Mesodermal cell (in vitro differentiated cells): ENCODE data around the gene CCDC110.
A peak's percentile ranks its signal among the peaks of the same experiment; 100 is the strongest.

ENCODE experiments used
- H3K27ac ChIP-seq: 2 replicates; pipeline ENCODE4 v1.7.0; 2013; ENCODE audit warnings: mild to moderate bottlenecking, low read depth, low read length, moderate library complexity; ENCODE audit not compliant: severe bottlenecking
- H3K36me3 ChIP-seq: 2 replicates; pipeline ENCODE4 v1.7.1; 2013; ENCODE audit warnings: mild to moderate bottlenecking, low read length, moderate library complexity; ENCODE audit not compliant: control insufficient read depth, insufficient read depth
- H3K4me1 ChIP-seq: one replicate; pipeline ENCODE4 v1.7.1; 2013; ENCODE audit warnings: mild to moderate bottlenecking, low read length; ENCODE audit not compliant: insufficient read depth, control insufficient read depth, poor library complexity, severe bottlenecking
- H3K4me3 ChIP-seq: 2 replicates; pipeline ENCODE4 v1.7.0; 2013; ENCODE audit warnings: low read length, control low read depth, mild to moderate bottlenecking; ENCODE audit not compliant: insufficient read depth, poor library complexity, severe bottlenecking; ENCODE audit errors: extremely low read depth
- H3K9me3 ChIP-seq: 2 replicates; pipeline ENCODE4 v1.7.1; 2013; ENCODE audit warnings: mild to moderate bottlenecking, low read length, moderate library complexity; ENCODE audit not compliant: control insufficient read depth
- WGBS, 2 experiments: methylation state at CpG; one replicate each; pipeline ENCODE4 v1.1.5; 2013; ENCODE audit warnings: missing lambda C conversion rate in 2 of 2; ENCODE audit not compliant: insufficient coverage in 2 of 2; 5-methylcytosine and 5-hydroxymethylcytosine counted together

Gene CCDC110

DNA sequence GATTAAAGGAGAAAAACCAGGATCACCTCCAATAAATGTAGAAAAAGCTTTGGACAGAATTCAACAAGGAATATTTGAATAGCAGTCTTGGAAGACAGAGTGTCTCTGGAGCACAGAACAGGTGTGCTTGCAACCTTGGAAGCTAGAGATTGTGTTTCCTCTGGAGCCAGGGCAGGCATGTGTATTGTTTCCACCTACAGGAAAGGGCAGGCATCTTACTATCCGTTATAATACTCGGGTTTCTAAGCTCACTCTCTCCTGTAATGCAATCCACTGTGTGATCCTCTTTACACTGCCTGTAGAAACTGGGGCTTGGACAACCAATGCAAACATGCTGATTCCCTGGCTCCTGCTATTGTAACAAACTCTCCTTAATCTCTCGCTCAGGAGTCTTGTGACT, 14.4 kb downstream of the CCDC110 start:
- Histone ChIP-seq H3K4me3 (no peak overlapping the region), H3K9me3 (no peaks in the 10 kb centered on the region), H3K4me1 (no peaks in the 10 kb centered on the region), H3K36me3 (no peaks in the 10 kb centered on the region), H3K27ac (no peak overlapping the region)
- WGBS, 2 experiments: 10 to 15% methylated on average over 2 of the region's 3 CpGs

DNA sequence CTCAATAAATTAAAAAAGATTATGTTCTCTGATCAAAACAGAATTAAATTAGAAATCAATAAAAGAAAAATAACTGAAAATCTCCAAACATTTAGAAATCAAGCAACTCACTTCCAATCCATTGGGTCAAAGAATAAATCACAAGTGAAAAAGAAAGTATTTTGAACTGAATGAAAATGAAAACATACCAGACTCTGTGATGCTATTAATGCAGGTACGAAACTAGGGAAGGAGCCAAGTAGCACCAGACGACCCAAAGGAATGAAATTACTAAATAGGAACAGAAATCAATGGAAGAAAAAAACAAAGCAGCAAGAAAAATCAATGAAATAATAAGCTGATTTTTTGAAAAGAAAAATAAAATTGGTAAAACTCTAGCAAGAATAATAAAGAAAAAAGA, 15.4 kb downstream of the CCDC110 start:
- Histone ChIP-seq H3K4me3 (no peak overlapping the region), H3K27ac (no peak overlapping the region), H3K4me1 (no peaks in the 10 kb centered on the region), H3K36me3 (no peaks in the 10 kb centered on the region), H3K9me3 (no peaks in the 10 kb centered on the region)
- 40% methylated on average over 2 of the region's 2 CpGs; no CpG with 5 or more reads in 1 of the 2 experiments for WGBS, 2 experiments

DNA sequence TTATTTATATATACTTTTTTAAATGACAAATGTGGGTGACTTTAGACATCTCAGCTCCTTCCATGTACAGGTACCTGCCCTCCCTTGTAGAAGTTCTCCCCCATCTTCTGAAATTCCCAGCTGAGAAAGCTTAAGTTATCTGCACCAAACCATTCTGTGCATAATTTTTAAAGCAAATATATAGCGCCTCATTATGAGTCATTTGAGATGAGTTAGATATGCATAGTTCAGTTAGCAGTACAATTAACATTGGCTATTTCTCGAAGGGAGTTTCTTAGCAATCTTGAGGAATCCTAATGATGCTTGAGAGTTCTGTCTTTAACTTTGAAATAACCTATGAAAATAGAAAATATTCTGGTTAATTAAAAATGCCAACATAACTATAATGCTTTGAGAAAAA, 26.3 kb downstream of the CCDC110 start:
- H3K27ac ChIP-seq: no peak overlapping the region
- 80% methylated on average over 1 of the region's 2 CpGs; no CpG with 5 or more reads in 1 of the 2 experiments for WGBS, 2 experiments
- no peaks in the 10 kb centered on the region for H3K9me3 ChIP-seq
- no peak overlapping the region for H3K4me3 ChIP-seq
- H3K36me3 ChIP-seq: no peaks in the 10 kb centered on the region
- no peaks in the 10 kb centered on the region for H3K4me1 ChIP-seq

DNA sequence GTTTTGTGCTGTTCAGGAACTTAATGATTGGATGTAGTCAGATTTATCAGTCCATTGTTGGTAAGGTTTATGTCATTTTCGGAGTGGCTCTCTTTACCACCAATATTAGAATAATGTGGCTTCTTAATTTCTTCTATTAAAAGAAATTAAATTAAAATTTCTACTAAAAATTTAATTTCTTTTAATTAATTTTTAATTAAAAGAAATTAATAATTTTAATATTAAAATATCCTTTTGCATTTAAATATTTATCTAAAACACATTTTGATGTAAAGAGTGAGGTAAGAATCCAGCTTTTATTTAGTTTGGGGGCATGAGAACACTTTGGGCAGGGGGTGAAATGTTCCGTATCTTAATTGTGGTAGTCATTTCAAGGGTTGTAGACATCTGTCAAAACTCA, 30.1 kb downstream of the CCDC110 start:
- no peaks in the 10 kb centered on the region for H3K9me3 ChIP-seq
- no CpG with 5 or more reads among the region's 2 CpGs for WGBS, 2 experiments

DNA sequence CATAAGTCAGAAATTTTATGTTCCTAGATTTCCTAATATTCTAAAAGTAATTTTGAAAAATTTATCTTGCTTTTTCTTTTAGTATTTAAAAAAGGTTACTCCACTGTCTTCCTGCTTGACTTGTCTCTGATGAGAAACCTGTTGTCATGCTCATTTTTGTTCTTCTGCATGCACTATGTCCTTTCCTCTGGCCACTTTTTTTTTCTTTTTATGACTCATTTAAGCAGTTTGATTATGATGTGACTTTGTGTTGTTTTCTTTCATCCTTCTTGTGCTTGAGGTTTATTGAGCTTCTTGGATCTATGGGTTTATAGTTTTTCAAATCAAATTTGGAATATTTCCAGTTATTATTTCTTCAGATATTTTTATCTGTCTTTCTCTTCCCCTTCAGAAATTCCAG, 33.7 kb downstream of the CCDC110 start:
- Histone ChIP-seq H3K4me1 (no peaks in the 10 kb centered on the region), H3K27ac (no peak overlapping the region), H3K36me3 (no peaks in the 10 kb centered on the region), H3K9me3 (no peaks in the 10 kb centered on the region), H3K4me3 (no peak overlapping the region)

More for the DNA sequence above, 30.1 kb downstream of the CCDC110 start:
- Histone ChIP-seq H3K4me1 (no peaks in the 10 kb centered on the region), H3K4me3 (no peak overlapping the region), H3K36me3 (no peaks in the 10 kb centered on the region), H3K27ac (no peak overlapping the region)

DNA sequence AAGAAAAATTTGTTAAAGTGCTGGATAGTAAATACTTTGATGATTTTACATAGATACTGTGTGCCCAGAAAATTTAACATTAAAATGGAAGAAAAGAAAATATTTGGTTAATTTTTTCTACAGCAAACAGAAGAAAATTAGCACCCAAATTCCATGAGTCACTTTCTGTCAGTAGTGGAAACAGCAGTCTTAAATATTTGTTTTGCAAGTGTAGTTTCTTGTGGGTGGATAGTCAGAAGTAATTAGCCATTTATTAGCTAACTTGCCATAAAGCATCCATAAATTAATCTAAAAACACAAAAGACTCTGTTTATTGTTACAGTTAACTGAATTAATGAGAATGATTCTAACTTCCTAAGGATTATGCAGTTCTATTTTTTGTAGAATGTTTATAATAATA, 36.1 kb downstream of the CCDC110 start:
- no peaks in the 10 kb centered on the region for H3K4me1 ChIP-seq
- no peak overlapping the region for H3K27ac ChIP-seq
- H3K9me3 ChIP-seq: no peaks in the 10 kb centered on the region
- no peak overlapping the region for H3K4me3 ChIP-seq
- no peaks in the 10 kb centered on the region for H3K36me3 ChIP-seq

DNA sequence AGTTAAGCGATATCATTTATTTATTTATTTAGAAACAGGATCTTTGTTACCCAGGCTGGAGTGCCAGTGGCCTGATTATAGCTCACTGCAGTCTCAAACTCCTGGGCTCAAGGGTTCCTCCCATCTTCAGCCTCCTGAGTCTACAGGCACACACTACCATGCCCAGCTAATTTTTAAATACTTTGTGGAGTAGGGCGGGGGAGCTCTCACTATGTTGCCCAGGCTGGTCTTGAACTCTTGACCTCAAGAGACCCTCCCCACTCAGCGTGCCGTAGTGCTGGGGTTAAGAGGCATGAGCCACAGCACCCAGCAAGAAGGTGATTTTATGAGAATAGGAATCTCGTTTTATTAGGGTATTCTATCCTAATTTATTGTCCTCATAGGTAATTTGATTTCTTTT, 41.9 kb downstream of the CCDC110 start:
- H3K4me3 ChIP-seq: no peak overlapping the region
- no peaks in the 10 kb centered on the region for H3K36me3 ChIP-seq
- H3K27ac ChIP-seq: no peak overlapping the region
- H3K4me1 ChIP-seq: peaks cover 2% of the 10 kb centered on the region
- H3K9me3 ChIP-seq: no peaks in the 10 kb centered on the region
- WGBS, 2 experiments: 80% methylated on average over 1 of the region's 5 CpGs; no CpG with 5 or more reads in 1 of the 2 experiments

DNA sequence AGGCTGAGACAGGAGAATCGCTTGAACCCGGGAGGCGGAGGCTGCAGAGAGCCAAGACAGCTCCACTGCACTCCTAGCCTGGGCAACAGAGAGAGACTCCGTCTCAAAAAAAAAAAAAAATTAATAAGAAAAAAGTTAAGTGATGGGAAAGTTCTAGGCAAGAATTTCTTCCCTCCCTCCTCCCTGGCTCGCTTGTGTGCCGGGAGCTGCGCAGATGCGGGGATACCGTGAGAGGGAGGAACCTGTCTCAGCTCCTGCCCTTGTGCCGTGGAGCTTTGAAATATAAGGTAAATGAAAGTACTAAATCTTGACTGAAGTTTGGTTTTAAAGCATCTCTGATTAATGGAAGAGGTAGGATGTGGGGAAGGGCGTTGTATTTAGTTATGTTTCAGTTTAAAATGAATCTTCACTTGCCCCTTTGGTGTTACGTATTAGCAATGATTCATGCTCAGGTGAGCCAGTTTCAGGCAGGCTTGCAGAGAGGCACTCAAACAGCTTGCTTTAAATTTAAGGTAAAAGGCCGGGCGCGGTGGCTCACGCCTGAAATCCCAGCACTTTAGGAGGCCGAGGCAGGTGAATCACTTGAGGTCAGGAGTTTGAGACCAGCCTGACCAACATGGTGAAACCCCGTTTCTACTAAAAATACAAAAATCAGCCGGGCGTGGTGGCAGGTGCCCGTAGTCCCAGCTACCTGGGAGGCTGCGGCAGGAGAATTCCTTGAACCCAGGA, 44.4 kb downstream of the CCDC110 start:
- no peak overlapping the region for H3K4me3 ChIP-seq
- H3K36me3 ChIP-seq: peaks cover under 1% of the 10 kb centered on the region
- H3K27ac ChIP-seq: no peak overlapping the region
- H3K9me3 ChIP-seq: no peaks in the 10 kb centered on the region
- peaks cover 2% of the 10 kb centered on the region for H3K4me1 ChIP-seq
- 92 to 93% methylated on average over 11 to 15 of the region's 22 CpGs for WGBS, 2 experiments

DNA sequence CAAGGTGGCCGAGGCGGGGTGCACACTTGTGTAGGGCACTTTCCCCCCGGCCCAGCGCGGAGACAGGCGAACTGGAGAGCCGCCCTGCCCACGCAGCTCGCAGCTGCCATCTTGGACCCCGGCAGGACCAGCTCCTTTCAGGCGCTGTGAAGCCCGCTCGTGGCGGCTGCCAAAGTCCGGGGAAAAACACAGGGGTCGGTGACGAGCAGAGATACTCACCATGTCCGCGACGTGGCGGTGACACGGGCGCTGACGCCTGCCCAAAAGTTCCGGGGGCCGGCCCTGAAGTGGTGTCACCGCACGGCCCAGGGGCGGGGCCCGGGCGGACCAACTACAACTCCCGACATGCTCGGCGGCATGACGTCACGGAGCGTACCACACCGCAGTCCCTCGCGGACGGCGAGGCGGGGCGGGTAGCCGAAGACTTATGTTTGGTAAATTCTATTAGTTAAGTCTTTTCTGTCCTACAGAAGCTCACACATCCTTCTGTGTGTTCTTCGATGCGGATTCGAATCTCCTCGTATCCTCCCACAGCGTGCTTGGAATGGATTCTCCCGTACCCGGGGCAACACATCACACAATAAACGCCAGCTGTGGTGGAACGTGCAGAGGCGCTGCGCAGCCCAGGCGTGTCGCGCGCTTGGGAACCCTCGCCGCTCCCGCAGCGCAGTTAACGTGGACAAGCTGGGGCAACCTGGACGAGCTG, 45.7 kb downstream of the CCDC110 start, which contains the start of gene UFSP2:
Gene UFSP2, minus strand, starts transcription at position 318 of the 706 bp plus-strand sequence. Its CDS starts 96 bp downstream, at position 222.
- Histone ChIP-seq H3K4me3 (peak within 1 kb of the TSS; percentile 78), H3K4me1 (peaks cover 2% of the 10 kb centered on the region), H3K36me3 (peaks cover 11% of the 10 kb centered on the region), H3K27ac (peak within 1 kb of the TSS; percentile 100), H3K9me3 (no peaks in the 10 kb centered on the region)
- WGBS, 2 experiments: 0% methylated on average over 46 to 47 of the region's 66 CpGs

DNA sequence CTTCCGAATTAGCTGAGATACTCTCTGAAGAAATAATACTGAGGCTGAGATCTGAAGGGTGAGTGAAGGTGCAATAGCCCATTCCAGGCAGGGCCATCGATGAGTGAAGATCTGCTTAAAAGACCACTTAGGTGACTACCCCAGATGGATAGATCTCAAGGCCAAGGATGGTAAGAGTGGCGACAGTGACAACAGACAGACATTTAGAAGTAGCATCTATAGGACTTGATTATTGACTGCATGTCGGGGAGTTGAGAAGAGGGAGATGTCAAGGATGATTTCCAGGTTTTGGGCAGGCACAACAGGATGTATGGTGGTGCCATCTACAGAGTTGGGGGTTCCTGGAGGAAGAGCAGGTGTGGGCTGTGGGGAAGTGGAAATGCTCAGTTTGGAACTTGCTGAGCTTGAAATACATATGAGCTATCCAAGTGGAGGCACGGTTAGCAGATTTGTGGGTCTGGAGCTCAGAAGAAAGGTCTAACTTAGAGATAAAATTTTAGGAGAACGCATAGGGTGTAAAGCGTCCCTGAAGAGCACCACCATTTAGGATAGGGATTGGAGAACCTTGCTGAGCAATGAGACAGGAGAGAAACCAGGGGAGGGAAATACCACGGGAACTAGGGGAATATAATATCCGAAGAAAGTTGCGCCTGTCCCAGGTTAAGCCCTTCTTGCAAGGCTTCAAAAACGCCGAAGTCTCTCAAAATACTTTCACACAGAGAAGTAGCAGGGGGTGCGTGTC, 46.5 kb downstream of the CCDC110 start:
- H3K36me3 ChIP-seq: peaks cover 11% of the 10 kb centered on the region
- H3K27ac ChIP-seq: peak overlapping the region; percentile 100

More for the DNA sequence above, 46.5 kb downstream of the CCDC110 start:
- H3K4me1 ChIP-seq: peaks cover 2% of the 10 kb centered on the region
- H3K9me3 ChIP-seq: no peaks in the 10 kb centered on the region
- H3K4me3 ChIP-seq: peak overlapping the region; percentile 78
- WGBS, 2 experiments: 19 to 27% methylated on average over 9 to 11 of the region's 13 CpGs
